ENCODE data around the gene NCAM1.

- TF ChIP-seq EZH2 (IDR thresholded peaks at IDR 0.05) = no peak
- TF ChIP-seq POLR2AphosphoS5 (IDR thresholded peaks at IDR 0.05; ENCODE audit: borderline replicate concordance, low read depth, low read length) = no peak
Measured at GRCh38 chr11:113260096-113260425, 298.8 kb downstream of the NCAM1 start.

Measured in SK-N-MC (cell line).